HG03575 (cell line): ENCODE measurements around the gene RBKS.

Experiments
- ATAC-seq: cut with Tn5 transposase; IDR thresholded peaks from one replicate; pipeline ENCODE4 v1.9.1; 2021; ENCODE audit not compliant: unreplicated experiment, insufficient number of reproducible peaks, low FRiP score; ENCODE audit errors: extremely low read depth

The RBKS gene

GRCh38 chr2:27808984-27809383 is 81.2 kb downstream of the RBKS start:
- no peak for ATAC-seq

- no peak for ATAC-seq
These were observed 81.8 kb downstream of the RBKS start for GRCh38 chr2:27808418-27808817.

GRCh38 chr2:27807476-27807875 is 82.7 kb downstream of the RBKS start:
- ATAC-seq = no peak

GRCh38 chr2:27806311-27807059 is 83.7 kb downstream of the RBKS start:
- ATAC-seq = no peak

- no peak for ATAC-seq
These were observed 85.0 kb downstream of the RBKS start for GRCh38 chr2:27805180-27805579.

- no peak for ATAC-seq
These were observed 86.0 kb downstream of the RBKS start for GRCh38 chr2:27804146-27804545.

GRCh38 chr2:27803046-27803445 is 87.1 kb downstream of the RBKS start:
- no peak for ATAC-seq

GRCh38 chr2:27802547-27802946 is 87.6 kb downstream of the RBKS start:
- no peak for ATAC-seq

GRCh38 chr2:27800856-27801255 is 89.3 kb downstream of the RBKS start:
- no peak for ATAC-seq

- ATAC-seq = no peak
These were observed 90.6 kb downstream of the RBKS start for GRCh38 chr2:27799646-27800010.

- no peak for ATAC-seq
These were observed 91.1 kb downstream of the RBKS start for GRCh38 chr2:27798948-27799645.

GRCh38 chr2:27798486-27798885 is 91.7 kb downstream of the RBKS start:
- no peak for ATAC-seq

- no peak for ATAC-seq
These were observed 92.3 kb downstream of the RBKS start for GRCh38 chr2:27797841-27798240.

- ATAC-seq = no peak
These were observed 93.1 kb downstream of the RBKS start for GRCh38 chr2:27796791-27797765.

GRCh38 chr2:27795868-27796277 is 94.3 kb downstream of the RBKS start:
- ATAC-seq = no peak

GRCh38 chr2:27795093-27795834 is 94.9 kb downstream of the RBKS start:
- no peak for ATAC-seq

GRCh38 chr2:27792759-27793158 is 97.4 kb downstream of the RBKS start:
- no peak for ATAC-seq

GRCh38 chr2:27790796-27791195 is 99.4 kb downstream of the RBKS start:
- no peak for ATAC-seq

- no peak for ATAC-seq
These were observed 107.5 kb downstream of the RBKS start for GRCh38 chr2:27782701-27783100.
